ENCODE measurements around the gene DHX36.

DNA sequence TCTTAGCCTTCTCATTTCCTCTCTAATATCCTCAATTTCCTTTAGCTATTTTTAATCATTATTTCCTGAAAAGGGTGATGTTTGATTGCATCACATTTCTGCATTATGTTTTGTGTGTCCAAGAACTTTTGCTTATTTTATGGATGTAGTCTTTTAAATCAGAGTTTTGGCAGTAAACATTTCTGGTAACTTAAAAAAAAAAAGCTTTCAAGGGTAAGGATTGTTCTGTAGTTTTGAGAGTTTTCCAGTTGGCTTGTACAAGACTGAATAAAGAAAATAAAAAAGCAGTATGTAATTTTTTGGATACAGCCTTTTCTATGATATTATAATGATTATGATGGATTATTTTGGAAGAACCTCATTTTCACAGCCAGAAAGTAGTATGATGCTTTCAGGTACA lies 99.4 kb downstream of the DHX36 start:
- TF ChIP-seq CTCF (IDR thresholded peaks at IDR 0.05) (no peak), POLR2A (IDR thresholded peaks at IDR 0.05) (no peak)
